NCI-H2107 (cell line): ENCODE results near the gene AKAP3.

ENCODE experiments used
- DNase-seq: peaks from one replicate; lab custom pipeline; 2025; lab: John Stamatoyannopoulos, UW

Gene AKAP3

GRCh38 chr12:4595881-4596280 is 53.0 kb downstream of the AKAP3 start:
- DNase-seq: no peak

- peak; percentile 28 for DNase-seq
Measured at GRCh38 chr12:4591180-4591687, 57.6 kb downstream of the AKAP3 start.

GRCh38 chr12:4589941-4590340 is 58.9 kb downstream of the AKAP3 start:
- DNase-seq: no peak

- DNase-seq: no peak
Measured at GRCh38 chr12:4588916-4589315, 59.9 kb downstream of the AKAP3 start.

DNA sequence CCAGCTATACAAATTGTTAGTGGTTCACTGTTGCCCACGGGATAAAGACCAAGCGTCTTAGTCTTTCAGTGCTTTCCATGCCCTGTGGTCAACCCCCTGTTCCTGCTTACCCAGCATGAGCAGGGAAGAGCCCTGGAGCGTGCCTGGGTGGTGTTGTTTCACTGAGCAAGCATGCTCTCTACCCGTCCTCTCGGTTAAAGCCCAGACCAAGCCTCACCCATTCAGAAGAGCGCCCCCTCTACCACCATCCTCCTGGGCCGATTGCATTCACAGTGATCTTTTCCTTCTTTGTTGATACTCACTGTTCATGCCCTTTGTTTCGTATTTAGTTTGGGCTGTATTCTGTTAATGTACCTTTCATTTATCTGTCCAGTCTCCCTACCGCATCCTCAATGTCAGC is 61.7 kb downstream of the AKAP3 start:
- DNase-seq: no peak

- DNase-seq: no peak
Measured at GRCh38 chr12:4586500-4586899, 62.4 kb downstream of the AKAP3 start.

DNA sequence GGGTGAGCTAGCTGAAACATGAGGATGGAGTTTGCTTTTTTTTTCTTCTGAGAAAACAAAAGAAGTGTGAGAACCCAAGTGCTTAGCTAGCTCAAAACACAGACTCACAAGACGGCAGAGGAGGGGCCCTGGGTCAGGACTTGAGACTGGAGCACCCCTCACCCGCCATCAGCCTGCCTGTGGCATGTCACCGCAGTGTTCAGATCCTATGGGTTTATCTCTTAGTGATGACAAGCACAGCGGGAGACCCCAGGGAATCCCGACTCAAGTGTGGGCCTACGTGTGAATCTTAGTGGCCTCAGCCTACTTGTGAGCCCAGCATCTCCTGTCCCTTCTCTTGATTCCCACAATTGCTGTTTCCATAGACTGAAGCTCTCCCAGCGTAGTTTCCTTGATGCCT is 64.0 kb downstream of the AKAP3 start:
- DNase-seq: no peak

GRCh38 chr12:4584281-4584680 is 64.6 kb downstream of the AKAP3 start:
- peak; percentile 12 for DNase-seq

- DNase-seq: no peak
Measured at GRCh38 chr12:4580281-4580688, 68.6 kb downstream of the AKAP3 start.

DNA sequence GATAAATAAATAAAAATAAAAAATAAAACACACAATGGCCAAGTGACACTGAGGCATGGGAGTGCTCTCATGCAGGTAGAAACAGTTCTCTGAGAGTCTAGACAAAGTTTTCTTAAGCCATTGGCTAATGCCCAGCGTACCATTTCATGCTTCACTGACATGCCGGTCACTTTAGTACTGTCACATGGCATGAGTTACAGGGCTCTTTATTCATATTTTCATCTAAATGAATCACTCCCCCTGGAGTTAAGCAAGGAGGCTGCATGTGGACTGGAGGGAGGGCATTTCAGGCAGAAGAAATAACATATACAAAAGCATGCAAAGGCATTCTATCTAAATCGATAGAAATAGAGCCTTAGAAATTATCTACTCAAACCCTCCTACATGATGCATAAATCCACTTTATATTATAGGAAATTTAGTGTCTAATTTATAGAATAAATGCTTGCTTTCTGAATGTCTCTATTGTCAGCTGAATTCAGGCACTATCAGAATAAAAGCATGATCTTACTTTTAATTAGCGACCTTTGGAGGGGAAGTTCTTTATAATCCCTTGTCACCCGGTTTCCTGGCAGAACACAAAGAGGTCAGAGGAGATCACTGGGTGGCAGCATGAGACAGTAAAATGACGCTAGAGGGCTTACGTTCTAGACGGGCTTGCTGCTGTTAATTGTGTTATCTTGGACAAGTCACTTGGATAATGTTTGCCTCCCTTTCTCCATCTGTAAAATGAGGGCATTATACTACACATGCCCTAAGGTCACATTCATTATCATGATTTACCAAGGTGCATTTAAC is 69.3 kb downstream of the AKAP3 start:
- DNase-seq: peak; percentile 9

- DNase-seq: no peak
Measured at GRCh38 chr12:4572680-4573079, 76.2 kb downstream of the AKAP3 start.

DNA sequence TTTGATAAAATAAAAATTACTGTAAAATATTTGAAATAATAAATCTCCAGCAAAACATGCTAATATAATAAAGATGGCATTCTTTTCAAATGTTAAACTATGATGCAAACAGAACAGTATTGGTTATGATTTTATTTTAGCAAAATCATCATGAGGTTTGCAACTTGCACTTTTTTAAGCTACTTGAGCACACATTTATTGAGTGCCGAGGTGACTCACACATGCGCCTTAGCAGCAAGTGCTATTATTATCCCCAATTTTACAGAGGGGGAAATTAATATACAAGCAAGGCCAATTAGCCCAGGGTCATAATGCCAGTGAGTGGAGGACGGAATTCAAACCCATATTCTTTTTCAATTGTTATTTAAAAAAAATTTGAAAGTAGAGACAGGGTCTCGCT is 79.6 kb downstream of the AKAP3 start:
- no peak for DNase-seq

GRCh38 chr12:4567073-4567881 is 81.6 kb downstream of the AKAP3 start:
- no peak for DNase-seq

- no peak for DNase-seq
Measured at GRCh38 chr12:4566474-4566873, 82.4 kb downstream of the AKAP3 start.
